Testis (tissue), 2 donors: ENCODE data around the gene IZUMO1R.

Experiments
- CTCF ChIP-seq, 3 experiments: fragments of 450-650 bp in 2 of 3; fragments of 200-600 bp in 1 of 3; sonication (generic) in 1 of 3; IDR thresholded peaks; one replicate each; pipeline ENCODE4 v1.5.1; 2016 to 2019; ENCODE audit warnings: antibody characterized with exemption in 3 of 3, mild to moderate bottlenecking in 2 of 3, moderate library complexity in 1 of 3
- POLR2A ChIP-seq: fragments of 450-650 bp; IDR thresholded peaks from one replicate; pipeline ENCODE4 v1.6.1; 2017; ENCODE audit warnings: antibody characterized with exemption, mild to moderate bottlenecking, moderate library complexity

GRCh38 chr11:94283678-94284077, 20.7 kb upstream of the IZUMO1R start:
- TF ChIP-seq CTCF (IDR thresholded peaks at IDR 0.05) = no peak
- TF ChIP-seq POLR2A = no peak
